HG03196 (cell line): ENCODE results near the gene FCGR2B.
"Not testable (repeated sequence)": the region's sequence is repeated elsewhere in the genome, so short reads cannot be mapped to it uniquely, and the experiment has no call there.

Source experiments
- ATAC-seq: cut with Tn5 transposase; IDR thresholded peaks from one replicate; pipeline ENCODE4 v1.9.1; 2021; ENCODE audit not compliant: unreplicated experiment

The FCGR2B gene

DNA sequence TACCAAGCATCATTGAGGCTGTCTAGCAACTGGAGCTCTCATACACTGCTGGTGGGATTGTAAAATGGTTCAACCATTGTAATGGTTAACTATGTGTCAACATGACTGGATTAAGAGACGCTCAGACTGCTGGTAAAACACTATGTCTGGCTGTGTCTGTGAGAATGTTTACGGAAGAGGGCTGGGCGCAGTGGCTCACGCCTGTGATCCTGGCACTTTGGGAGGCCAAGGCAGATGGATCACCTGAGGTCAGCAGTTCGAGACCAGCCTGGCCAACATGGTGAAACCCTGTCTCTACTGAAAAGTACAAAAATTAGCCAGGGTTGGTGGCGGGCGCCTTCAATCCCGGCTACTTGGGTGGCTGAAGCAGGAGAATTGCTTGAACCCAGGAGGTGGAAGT, 39.3 kb downstream of the FCGR2B start:
- ATAC-seq = no peak

DNA sequence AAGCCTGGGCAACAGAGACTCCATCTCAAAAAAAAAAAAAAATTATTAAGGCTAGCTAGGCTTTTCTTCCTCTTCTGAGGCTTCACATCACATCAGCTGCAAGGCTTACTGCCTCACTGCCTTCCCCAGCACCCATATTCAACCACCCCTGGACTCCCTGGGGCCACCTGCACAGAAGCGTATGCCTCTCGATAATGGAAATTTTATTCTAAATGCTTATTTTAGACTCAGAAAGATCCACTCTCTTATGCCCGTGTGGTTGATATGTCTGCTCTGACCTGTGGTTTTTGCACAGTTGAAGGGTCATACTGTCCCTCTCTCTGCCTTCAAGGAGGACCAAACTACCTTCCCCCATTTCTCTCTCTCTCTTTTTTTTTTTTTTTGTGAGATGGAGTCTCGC, 42.6 kb downstream of the FCGR2B start:
- ATAC-seq = peak; percentile 32

DNA sequence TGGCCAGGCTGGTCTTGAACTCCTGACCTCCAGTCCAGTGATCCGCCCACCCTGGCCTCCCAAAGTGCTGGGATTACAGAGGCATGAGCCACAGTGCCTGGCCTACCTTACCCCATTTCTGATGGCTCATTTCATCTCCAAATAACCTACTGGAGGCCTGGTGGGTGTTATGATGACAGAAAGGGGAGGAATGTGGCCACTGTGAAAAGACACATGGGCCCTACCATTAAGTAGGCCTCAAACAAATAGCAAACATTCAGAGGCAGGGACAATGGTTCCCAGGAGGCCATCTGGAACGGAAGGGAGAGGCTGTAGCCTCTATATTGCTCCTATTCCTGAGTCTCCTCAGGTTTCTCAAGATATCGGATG, 43.2 kb downstream of the FCGR2B start:
- no peak for ATAC-seq

DNA sequence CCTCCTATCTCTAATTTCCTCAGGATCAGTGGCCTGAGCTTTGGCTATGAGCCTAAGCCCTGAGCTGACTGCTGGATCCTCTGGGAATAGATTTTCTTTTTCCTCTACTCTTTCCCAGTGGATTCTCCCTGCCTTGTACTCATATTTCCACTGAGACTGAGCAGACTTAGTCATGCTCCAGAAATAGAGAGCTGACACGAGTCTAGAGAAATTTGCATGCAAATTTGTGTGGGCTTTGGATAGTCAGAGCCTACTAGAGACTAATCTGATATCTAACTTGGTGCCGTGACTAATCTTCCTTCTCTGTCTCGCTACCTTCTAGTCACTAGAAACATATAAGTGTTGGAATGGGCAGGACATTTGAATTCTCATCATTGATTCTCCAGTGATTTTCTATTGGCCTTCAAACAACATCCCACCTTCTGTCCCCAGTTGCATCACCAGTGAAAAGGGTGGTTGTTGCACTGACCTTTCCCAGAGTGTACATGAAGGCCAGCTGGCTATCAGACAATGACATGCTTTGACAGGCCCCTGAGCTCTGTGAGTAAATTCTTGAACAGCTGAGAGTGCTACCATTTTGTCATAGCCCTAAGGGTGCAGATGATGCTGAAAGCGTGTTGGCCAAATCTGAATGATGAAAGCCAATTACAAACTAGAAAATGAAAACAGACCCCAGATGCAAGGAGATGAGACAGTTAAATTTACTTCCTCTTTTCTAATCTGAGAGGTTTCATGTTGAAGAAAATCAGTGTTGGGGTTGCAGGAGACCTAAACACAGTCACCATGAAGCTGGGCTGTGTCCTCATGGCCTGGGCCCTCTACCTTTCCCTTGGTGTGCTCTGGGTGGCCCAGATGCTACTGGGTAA, 43.8 kb downstream of the FCGR2B start, which contains the start of gene FCRLA:
Gene FCRLA, plus strand, starts transcription at position 748 of the 866 bp plus-strand sequence. Its CDS starts 36 bp downstream, at position 784.
- ATAC-seq = peak; percentile 67

DNA sequence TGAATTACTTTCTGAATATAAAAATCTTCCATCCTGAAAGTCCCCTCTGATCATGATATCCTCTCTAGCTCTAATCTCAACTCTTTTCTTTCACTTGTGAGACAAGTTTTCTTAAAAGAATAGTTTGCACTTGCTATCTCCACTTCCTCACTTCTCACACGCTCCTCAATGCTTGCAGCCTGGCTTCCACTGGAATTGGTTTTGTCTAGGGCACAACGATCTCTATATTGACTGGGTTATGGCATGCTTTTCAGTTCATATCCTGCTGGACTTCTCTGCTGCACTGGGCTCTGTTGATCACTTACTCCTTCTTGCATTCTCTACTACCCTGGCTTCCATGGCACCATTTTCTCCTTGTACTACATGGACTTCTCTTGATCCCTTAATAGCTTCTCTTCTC, 44.6 kb downstream of the FCGR2B start:
- no peak for ATAC-seq

DNA sequence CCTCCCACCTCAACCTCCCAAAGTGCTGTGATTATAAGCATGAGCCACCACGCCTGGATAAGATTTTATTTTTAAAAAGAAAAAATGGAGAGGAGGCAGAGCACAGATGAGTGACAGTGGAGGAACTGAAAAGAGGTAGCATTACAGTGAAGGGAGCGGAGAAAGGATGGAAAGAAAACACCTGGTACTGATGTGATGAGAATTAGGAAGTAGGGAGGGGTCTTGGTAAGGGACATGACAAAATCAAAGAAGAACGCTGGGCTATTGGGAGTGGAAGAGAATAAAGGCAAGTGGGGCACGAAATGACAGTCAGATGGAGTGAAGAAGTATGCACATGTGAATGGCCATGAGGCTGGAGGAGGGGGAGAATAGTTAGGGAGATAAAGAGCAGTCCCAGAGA, 46.4 kb downstream of the FCGR2B start:
- no peak for ATAC-seq

DNA sequence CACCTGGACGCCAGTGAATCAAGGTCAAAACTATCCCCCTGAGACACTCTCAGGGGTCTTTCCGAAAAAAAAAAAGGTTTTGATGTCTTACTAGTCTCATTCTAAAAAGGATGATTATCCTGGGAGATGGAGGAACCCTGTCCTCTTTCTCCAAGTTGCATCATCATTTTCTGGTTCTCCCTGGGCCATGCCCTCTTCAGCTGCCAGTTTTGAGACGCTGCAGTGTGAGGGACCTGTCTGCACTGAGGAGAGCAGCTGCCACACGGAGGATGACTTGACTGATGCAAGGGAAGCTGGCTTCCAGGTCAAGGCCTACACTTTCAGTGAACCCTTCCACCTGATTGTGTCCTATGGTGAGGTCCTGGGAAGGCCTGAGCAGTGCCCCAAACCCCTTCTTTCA, 47.6 kb downstream of the FCGR2B start:
- ATAC-seq = no peak

DNA sequence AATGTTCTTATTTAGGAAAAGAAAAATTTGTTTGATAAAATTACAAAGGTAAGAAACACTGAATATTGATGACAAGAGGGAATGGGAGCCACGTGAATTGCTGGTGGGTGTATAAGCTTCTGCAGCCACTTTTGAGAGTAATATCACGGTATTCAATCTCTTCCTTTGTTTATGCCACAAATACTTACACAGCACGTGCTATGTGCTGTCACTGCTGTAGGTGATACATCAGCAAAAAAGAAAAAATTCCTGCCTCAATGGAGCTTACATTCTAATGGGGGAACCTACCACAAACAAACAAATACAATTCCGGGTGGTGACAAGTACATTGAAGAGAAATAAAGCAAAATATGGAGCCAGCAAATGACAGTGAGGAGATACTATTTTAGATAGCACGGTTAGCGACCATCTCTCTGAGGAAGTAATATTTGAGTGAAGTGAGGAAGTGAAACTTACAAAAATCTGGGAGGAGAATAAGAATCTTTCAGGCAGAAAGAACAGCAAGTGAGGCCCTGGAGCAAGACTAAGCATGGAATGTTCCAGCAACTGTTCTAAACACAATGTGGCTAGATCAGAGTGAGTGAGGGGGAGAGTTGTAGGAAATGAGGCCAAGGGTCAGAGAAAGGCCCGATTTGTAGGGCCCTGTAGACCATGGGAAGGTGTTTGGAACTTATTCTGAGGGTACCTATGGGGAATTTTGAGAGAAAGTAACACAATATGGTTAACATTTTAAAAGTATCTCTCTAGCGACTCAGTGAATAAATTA, 55.8 kb downstream of the FCGR2B start:
- peak; percentile 36 for ATAC-seq

DNA sequence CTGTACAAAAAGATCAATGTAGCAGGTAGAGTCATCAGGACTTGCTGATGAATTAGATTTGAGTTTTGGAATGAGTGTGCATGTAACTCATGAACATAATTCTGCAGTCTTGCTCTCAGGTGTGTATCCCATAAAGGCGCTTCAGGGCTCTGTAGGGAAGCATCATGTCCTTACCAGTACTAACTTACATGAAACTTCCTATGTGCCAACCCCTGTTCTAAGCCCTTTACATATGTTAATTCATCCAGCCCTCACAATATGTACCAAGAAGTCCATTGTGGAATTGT, 56.3 kb downstream of the FCGR2B start:
- ATAC-seq = peak; percentile 26

DNA sequence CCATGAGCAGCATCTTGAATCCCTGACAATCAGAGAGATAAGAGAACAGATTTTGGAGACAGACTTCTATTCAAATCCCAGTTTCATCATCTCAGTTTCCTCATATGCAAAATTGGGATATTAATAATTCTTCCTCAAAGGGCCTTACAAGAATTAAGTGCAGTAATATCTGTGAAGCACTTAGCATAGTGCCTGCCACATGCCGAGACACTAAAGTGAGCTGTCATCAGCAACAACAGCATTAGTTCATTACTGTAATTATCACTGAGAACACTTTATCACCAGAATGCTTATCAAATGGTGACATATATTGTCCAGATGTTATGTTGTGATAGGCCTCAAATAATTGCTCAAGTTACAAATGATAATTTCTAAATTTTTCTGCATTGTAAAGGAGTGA, 57.5 kb downstream of the FCGR2B start:
- no peak for ATAC-seq

DNA sequence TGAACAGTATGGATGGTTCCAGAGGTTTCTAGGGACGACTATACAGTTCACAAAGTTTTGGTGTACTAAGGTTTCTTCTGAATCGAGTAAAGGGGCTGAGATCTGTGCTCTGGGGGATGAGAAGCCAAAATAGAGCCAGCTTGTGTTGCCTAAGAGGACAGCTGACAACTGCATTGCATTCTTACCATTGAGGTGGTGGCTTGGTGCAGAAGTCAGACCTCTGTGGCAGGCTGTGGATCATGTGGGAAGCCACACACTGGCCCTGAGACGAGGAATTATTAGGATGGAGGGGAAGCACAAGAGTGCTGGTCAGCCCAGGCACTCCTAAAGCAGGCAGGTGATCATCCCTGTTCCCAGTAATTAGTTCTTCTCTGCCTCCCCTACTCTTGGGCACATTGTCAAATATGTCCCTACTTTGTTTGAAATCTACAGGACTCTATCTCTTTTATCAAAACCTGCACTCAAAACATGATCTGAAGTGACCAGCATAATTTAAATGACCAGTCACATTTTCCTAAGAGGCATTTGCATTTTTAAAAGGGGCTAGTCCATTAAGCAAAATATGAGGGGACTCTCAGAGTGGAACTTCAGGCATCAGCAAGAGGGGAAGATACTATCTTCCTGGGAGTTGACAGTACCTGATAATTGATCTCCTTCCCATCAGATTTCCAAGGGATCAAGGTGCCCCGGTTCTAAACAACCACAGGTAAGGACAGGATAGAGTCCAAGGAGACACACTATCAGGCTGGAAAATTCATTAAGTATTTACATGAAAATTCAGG, 58.2 kb downstream of the FCGR2B start, which contains the start of gene FCRLB:
Gene FCRLB, plus strand, starts transcription at position 589 of the 782 bp plus-strand sequence. CDS start 1,129 bp downstream, outside the sequence.
- ATAC-seq = no peak

DNA sequence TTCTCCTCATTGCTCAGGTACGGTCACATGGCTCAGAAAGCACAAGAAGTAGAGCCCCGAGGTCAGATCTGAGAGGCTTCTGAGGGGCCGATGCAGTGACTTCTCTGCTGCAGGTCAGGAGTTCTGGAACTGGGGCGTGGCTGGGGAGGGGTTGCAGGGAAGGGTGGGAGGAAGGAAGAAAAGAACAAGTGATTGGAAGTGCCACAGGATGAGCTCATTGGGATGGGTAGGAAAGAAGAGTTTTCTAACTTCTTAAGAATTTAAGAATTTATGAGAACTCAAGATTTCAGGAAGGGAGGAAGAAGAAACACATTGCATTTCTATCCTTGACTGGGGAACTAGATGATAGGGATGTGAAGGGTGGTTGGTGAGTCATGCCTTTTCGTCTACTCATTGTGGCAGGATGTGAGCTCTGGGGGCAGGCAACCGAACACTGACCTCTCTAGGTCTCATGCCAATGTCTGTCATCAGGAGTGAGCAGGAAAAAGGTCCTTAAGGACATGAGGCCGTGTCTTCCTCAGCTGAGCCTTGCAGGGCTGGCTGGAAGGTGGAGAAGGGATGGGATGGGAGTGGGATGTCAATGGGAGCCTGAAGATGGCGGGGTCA, 58.9 kb downstream of the FCGR2B start:
- ATAC-seq = peak; percentile 34

DNA sequence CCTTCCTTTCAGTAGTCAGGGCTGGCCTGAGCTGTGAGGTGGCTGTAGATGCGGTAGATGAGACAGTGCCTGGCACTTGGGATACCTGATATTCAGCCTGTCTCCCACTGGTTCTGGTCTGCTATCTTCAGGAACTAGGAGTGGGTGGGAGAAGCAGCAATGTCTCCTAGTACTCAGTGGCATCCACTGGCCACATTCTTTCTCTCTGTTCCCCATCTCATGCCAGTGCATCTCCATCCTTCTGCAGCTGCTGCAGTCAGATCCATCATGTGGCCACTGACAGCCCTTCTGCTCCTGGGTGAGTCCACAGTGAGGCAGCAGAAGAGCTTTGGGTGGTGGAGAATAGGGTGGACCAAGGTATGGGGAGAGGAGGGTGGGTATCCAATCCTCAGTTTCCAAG, 59.5 kb downstream of the FCGR2B start:
- no peak for ATAC-seq

DNA sequence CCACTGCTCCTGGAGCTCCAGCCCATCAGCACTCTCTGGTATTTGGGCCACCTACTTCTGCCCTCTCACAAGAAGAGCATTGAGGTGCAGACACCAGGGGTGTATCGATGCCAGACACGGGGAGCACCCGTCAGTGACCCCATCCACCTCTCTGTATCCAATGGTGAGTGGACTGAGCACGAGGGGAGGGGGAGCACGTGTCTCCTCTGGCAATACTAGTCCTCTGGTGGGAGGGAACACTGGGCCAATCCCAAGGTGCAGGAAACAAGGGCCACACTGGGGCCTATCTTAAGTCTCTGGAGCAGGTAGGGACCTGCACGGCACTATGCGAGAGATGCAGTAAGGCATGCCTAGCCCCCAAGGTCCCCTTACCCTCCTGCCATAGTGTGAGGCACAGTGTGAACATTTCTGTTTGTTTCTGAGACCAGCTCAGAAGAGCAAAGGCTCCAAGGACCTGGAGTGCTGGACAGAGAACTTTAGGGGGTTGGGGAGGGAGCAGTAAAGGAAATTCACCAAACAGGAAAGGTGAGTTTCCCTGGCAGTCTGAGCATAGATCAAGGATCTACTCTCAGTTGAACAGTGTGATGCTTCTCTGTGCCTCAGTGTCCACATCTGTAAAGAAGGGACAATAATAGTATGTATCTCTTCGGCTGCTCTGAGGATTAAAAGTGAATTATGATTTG, 60.7 kb downstream of the FCGR2B start:
- no peak for ATAC-seq

DNA sequence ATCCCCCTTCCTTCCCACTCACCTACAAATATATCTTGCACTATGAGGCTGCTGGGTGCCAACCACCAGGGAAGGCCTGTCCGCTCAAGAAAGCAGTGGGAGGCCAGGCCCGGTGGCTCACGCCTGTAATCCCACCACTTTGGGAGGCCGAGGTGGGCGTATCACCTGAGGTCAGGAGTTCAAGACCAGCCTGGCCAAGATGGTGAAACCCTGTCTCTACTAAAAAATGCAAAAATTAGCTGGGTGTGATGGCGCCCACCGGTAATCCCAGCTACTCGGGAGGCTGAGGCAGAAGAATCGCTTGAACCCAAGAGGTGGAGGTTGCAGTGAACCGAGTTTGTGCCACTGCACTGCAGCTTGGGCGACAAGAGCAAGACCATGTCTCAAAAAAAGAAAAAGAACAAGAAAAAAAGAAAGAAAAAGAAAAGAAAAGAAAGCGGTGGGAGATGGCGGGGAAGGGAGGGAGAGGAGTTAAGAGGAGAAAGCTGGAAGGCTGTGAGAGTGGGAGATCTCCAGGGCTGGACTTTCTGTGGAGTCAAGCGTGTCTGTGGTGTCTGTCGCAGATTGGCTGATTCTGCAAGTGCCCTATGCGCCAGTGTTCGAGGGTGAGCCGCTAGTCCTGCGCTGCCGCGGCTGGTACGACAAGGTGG, 62.4 kb downstream of the FCGR2B start:
- not testable (repeated sequence) for ATAC-seq

DNA sequence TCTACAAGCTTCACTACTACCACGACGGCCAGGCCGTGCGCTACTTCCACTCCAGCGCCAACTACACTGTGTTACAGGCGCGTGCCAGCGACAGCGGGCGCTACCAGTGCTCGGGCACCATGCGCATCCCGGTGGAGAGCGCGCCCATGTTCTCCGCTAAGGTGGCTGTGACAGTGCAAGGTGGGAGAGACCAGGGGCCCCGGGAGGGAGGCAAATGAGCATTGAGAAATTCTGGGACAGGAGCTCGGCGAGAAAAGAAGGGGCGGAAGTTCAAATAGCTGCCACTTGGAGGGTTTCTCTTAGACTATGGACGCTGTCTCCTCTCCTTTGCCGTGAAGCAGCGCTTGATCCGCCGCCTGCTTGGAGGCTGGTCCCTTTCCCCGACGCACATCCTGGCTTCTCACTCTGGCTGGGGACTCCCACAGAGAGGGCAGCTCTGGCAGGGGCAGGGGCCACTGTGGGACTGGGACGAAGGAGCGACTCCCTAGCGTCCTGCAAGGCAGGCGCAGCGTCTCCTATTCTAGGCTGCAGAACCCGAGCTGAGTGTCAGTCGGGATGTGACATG, 63.0 kb downstream of the FCGR2B start:
- peak; percentile 13 for ATAC-seq

DNA sequence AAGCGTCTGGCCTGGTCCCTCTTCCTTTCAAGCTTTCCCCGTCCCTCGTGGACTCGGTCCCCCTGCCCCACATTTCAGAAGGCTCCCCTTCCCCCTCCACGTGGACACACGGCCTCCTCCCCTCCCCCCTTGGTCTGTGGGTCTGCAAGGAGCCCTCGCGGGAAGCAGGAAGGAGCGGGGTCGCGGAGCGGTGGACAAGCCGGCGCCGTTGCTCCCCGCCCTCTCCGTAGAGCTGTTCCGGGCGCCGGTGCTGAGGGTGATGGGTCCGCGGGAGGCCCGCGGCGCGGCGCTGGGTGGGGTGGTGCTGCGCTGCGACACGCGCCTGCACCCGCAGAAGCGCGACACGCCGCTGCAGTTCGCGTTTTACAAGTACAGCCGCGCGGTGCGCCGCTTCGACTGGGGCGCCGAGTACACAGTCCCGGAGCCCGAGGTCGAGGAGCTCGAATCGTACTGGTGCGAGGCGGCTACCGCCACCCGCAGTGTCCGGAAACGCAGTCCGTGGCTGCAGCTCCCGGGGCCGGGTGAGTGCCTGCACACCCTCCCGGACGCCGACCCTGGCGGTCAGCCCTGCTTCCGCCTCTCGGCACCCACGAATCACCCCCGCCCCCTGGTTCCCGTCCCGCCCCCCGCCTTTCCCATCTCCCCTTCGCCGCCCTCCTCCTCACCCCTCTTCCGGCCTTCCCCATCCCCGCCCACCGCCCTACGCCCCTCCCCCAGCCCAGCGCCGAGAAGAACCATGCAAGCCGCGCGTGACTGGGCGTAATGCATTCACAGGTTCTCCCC, 63.7 kb downstream of the FCGR2B start:
- ATAC-seq = peak; percentile 50

DNA sequence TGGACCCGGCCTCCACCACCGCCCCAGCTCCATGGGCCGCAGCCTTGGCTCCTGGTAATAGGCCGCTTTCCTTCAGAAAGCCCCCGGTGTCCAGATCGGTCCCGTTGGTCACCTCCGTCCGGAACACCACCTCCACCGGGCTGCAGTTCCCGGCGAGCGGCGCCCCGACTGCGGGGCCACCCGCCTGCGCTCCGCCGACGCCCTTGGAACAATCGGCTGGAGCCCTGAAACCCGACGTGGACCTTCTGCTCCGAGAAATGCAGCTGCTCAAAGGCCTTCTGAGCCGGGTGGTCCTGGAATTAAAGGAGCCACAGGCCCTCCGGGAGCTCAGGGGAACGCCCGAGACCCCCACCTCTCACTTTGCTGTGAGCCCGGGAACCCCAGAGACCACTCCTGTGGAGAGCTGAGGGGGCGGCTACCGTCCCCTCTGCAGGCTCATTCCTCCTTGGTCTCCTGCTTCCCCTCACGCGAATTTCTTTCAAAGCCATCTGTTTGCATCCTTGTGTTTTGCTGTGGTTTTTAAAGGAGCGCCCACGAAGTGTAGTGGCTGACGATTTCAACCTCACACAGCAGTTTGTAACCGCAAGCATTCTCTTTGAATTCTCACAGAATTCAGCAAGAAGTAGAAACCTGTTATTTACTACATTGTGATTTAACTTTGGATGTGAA, 64.4 kb downstream of the FCGR2B start:
- ATAC-seq = no peak
